Activated naive CD4-positive, alpha-beta T cell (primary cell): ENCODE results near the gene CCDC27.

Experiments
- DNase-seq, 4 experiments: peaks; one replicate each; lab custom pipeline; 2025; lab: John Stamatoyannopoulos, UW

CCDC27 gene

DNA sequence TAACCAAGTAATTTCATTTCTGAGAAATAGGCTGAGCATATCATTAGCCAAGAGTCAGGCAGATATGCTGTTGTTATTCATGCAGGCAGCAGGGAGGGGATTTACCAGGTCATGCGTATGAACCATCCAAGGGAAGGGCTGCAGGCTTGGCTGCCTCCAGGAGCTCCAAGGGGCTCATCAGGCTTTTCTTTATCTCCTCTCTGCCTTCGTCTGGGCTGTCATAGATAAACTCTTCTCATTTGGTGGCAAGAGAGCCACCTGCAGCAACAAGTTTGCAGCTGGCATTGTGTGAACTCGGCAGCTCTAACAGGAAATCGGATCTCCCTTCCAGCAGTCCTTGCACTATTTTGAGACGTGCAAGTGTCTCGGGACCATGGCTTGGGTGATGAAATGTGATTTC lies 7.5 kb downstream of the CCDC27 start:
- DNase-seq, result no peak

DNA sequence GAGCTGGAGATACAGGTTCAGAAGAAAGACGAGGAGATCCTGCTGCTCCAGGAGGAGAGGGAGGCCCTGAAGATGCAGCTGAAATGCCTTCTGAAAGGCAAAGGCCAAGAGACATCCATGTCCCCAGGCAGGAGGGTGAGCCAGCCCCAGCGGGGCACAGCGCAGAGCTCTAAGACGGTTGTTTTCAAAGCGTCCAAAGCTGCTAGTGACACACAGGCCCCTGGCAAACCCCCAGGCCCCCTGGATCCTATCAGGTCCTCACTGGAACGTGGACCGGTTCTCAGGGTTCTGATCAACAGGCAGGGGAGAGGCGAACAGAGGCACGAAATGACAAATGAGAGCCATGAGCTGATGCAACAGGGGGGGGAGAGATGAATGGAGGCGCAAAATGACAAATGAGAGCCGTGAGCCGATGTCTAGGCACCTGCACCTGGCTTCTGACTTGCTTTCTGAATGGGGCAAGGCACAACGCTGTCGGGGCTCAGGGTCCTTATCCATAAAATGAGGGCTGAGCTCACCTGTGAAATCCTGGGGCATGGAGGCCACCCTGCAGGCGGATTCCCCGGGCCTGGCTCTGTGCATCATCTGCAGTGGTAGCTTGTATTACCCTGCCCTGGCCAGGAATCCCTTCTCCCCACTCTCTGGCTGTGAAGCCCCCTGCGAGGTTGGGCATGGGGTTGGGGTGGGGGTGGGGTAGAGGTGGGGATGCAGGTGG lies 9.2 kb downstream of the CCDC27 start:
- DNase-seq, result no peak

DNA sequence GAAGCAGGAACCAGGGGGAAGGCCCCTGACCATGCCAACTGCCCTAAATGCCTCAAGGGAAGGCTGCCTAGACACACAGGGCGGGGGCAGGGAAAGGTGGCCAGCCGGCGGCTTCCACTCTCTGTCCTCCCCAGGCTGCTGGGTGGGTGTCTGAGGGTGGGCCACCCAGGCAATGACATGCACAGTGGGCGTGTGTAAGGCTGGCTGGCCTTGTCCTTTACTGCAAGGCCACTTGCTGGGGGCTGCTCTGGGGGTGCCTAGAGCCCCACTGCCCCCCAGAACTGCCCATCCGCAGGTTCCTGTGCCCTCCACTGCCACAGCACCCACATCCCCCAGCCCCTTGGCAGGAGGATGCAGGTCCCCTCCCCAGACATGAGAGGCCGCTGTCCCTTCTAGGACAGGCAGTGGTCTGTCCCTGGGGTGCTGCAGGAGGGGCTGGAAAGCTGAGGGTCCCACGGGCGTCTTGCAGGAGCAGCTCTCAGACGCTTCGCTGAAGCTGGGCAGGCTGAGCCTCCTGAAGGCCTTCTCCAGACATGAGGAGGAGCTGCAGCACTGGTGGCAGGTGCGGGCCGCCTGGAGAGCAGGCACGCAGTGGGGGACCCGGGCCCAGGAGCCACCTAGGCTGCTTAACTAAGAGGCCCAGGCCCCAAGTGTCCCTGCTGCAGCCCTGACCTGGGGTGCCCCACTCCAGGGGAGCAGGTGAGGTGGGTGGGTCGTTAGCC lies 10.1 kb downstream of the CCDC27 start:
- DNase-seq, result no peak

DNA sequence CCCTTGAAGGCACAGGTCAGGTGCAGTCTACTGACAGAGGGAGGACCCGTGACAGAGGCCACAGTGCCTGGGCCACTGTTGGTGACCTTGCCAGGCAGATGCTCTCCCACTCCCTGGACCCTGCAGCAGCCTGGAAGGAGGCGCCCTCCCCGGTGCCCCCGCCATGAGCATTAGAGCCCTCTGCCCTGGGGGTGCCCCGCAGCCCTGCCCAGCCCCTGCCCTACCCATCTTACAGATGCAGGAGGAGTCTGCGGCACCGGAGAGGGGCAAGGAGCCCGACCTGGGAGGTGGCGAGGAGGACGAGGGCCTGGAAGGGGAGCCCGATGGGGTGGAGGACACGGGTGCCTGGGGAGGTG lies 10.6 kb downstream of the CCDC27 start:
- DNase-seq, result no peak

DNA sequence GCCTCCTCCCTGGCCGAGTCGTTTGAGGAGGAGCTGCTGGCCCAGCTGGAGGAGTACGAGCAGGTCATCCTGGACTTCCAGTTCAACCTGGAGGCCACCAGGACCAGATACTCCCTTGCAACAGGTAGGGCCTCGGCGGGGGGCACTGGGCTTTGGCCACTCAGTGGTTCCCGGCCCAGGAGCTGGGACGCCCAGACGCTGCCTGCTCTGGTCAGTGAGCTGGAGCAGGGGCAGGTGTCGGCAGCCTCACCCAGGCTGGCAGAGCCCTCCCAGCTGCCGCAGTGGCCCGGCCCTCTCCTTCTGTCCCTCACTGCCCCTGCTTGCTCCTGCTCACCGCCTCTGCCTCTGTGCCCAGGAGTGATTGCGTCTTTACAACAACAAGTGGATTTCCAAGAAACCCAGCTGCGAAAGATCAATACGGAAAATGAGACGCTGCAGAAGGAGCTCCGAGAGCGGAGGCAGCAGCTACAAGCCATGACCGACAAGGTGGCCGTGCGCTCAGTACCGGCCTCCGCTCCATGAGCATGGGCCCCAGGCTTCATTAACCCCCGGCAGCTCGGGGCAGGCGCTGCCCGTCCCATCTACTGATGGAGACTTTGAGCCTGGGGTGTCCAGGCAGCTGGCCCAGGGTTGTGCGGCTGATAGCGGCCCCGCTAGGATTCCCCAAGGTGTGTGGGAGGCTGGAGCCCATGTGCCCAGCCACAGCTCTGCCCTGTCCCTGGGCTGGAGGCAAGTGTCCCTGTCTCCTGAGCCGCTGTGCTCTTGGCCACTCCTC lies 11.3 kb downstream of the CCDC27 start:
- no peak for DNase-seq

DNA sequence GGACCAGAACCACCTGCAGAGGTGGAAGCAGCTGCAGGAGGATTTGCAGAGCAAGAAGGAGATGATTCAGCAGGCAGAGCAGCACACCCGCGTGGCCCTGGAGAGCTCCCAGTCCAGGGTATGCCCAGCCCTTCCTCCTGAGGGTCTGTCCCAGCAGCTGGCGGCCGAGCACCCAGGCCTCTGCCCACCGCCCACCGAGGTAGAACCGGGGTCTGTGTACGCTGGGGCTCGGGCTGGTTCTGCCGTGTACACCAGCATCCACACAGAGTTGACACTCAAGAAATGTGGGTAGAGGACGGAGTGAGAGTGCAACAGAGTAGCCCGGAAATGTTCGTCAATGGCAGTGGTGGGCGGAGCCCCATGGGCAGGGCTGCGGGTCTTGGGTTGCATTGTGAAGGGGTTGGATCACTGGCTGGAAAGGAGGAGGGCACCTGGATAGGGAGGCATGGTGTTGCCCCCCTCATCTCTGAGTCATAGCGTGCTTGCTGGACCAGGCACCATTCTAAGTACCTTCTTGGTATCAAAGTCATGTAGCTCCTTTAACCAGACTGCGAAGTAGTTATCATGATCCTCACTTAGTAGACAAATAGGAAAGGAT lies 15.2 kb downstream of the CCDC27 start:
- DNase-seq, result no peak

DNA sequence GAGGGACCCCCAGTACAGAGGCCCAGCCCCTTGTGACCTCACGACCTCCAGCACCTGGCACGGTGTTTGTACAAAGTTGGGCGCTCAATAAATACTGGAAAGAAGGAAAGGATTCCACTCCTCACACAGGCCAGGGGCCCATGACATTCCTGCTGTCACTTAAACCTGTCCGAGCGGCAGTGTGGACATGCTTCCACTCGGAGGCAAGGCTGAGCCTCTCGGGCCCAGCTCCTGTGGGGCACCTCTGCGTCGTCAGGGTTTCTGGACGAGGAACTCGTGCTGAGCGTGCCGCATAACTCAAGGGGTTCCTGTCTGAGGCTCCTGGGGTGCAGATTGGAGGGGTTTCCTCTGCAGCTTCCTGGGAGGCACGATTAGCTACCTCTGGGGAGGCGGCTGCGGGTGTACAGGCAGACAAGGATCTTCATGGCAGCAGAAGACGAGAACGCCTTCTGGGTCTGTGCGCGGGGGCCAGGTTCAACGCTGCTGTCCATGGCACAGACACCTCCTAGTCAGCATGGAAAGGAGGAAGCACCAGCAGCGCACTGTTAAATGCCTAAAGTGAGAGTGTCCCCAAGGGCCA lies 16.7 kb downstream of the CCDC27 start:
- no peak for DNase-seq

DNA sequence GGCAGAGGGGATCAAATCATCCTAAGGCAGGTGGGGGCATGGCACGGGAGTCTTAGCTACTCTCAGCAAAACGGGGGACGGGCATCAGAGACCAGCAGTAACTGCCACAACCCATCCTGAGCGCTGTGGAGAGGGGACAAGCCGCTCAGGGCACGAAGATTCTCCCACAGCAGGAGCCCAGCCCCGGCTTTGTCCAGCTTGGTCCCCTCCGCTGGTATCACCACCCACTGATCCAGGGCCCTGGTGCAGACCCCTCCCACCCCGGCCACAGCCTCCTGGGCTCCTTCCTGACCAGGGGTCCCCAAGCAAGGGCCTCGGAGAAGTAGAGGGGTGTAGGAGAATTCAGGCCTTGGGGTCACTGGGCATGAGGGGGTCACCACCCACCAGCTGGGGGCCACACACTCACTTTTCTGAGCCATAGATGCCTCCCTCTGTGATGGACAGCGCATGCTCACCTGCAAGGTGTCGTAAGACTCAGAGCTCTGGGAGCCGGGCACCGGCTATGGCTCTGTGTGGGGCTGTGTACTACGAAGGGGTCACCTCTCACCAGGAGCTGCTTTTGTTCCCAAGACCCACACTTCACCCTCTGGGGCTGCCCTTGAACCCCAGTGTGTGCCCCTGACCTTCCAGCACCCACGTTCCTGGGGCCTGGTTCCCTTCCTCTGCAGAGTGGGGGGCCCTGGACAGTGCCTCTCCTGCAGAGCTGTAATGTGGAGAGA lies 18.0 kb downstream of the CCDC27 start:
- no peak for DNase-seq

DNA sequence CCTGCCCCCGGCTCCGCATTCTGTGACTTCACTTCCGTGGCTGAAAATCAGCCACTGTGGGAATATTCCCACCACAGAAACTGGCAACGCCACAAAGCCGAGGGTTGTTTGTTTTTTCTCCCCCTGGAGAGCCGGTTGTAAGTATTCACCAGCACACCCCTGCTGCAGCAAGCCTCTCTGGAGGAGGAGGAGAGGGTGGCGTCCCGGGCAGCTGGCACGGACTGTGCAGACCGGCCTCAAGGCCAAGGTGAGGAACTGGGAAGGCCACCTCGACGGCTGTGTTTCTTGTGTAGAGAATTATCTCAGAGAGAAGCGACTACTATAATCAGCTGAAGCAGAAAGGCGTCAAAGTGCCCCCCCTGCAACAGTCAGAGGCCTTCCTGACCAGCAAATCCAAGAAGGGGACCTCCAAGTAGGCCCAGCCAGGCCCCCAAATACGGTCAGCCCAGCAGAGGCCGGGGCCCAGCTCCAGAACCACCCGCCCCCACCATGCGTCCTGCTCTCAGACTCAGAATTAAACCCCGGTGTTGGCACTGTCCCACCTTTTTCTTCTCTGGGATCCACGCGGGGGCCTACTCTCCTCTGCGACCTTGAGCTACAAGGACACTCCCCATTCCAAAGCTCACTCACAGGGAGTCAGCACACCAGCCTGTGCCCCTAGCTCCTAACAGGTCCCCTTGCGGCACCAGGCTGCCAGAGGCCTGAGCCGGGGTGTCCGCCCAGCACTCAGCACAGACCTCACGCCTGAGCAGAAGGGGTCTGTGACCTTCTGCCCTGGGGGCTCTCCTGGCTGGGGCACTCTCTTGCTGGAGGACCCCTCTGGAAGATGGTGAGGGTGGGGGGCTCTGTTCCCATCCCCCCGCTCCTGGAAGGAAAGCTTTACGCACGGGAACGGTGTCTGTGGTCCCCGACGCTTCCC lies 19.1 kb downstream of the CCDC27 start:
- no peak for DNase-seq

DNA sequence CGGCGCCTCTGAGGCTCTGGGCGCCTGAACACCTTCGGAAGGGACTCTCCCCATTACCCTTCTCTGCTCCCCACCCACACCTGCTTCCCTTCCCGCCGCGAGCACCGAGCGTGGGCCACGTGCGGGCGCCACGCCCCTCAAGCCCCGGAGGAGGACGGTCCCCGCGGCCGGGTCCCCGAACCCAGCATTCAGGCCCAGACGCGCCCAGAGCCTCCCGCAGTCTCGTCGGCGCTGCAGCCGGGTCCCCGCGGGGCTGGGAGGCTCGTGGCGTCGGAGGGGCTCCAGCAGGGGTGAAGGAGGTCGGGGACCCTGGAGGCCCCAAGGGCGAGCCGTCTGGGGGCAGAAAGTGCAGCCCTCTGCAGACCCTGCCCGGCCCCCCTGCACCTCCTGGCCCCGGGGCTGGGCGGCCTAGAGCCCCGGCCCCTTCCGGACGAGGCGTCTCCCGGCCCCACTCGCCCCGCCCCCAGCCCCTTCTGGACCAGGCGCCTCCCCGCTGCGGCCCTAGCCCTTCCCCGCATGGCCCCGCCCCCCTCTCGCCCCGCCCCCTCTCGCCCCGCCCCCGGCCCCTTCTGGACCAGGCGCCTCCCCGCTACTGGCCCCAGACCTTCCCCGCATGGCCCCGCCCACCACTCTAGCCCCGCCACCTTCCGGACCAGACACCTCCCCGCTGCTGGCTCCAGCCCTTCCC lies 19.9 kb downstream of the CCDC27 start:
- DNase-seq, result peak; percentile 54 to 86 (median 80)

DNA sequence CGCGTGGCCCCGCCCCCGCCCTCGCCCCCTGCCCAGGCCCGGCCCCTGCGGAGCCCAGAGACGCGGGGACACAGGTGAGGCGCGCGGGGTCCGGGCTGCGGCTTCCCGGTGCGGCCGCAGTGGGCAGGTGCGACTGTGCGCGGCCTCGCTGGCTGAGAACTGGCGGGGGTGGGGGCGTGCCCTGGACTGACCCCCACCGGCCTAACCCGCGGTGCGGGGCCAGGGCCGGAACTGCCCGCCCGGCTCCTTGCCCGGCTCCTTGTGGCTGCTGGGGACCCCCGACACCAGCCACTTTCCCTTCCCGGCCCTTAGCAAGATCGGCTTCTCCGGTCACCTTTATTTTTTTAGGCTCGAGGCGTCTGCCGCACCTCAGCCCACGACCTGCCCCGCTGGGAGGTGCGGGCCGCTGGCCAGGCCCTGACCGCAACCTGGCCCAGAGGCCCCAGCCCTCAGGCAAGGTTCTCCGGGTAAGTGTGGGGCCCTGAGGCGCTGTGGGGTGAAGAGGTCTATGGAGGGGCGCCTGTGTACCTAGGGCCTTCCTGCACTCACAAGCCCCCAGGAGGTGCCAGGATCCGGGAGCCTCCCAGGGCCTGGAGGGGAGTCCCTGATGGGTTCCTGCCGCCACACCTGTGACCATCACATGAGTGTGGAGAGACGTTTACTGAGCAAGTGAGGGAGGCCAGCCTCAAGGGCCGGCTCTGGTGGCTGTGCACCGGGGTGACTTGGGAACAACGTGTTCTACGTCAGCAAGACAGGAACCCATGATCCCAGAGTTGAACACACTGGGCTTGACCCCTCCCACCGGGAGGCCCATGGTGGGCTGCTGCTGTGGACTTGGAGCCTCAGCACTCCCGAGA lies 20.7 kb downstream of the CCDC27 start, which contains the start of gene SMIM1:
Gene SMIM1, plus strand, starts transcription at position 35 of the 857 bp plus-strand sequence. CDS start 2,625 bp downstream, outside the sequence.
- no peak for DNase-seq

DNA sequence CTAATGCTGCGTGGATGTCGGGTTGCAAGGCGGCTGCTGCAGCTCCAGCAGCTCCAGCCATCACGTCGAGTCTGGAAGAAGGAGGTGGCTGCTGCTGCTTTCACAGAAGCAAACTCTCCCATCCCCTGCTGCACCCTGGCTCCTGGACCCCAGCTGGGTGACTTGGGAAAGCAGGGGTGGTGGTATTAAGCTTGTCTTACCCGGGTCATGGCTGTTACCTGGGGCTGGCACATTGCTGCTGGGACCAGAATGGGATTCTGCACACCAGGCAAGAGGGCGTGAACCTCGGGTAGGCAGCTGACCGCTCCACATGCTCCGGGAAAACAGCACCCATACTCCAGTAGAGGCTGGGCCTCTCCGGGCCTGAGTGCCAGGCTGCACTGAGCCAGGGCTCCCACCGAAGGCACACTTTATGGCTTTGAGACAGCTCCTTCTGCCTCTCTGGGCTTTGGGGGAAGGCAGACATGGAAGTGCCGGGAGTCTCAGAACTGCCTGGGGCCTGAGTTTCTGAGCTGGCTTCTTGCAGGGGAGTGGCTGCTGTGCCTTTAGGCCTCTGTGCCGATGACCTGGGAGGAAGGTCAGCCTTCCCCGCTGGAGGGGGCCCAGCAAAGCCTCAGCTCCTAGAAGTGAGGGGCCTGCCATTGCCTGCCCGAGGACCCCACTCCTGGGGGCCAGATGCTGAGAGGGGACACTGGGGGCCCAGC lies 21.5 kb downstream of the CCDC27 start:
- no peak for DNase-seq

DNA sequence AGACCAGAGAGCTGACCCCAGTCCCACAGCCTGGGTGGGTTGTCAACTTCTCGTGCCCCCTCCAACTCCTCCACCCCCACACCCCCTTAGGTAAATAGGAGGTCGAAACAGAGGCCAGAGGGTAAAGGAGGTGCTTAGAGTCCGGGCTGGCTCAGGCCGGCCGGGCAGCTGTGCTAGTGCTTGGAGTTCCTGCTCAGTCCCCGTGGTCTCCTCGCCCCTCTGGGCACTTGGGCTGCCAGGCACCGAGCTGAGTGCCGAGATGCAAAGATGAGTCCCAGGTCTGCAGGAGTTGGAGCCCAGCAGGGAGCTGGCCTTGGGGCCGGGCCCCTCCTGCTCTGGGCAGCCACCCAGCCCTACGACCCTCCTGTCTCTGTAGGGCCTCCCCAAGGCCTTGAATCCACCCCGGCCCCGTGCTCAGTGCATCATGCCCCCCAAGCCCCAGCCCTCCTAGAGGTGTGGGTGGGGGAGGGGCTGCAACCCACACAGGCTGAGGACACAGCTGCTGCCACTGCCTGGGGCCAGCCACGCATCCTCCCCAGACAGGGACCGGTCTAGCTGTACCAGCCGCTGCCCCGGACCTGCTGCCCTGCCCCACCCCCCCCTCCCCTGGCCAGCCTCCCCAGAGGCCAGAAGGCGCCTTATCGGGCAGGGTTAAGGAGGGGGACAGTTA lies 22.2 kb downstream of the CCDC27 start:
- no peak for DNase-seq

DNA sequence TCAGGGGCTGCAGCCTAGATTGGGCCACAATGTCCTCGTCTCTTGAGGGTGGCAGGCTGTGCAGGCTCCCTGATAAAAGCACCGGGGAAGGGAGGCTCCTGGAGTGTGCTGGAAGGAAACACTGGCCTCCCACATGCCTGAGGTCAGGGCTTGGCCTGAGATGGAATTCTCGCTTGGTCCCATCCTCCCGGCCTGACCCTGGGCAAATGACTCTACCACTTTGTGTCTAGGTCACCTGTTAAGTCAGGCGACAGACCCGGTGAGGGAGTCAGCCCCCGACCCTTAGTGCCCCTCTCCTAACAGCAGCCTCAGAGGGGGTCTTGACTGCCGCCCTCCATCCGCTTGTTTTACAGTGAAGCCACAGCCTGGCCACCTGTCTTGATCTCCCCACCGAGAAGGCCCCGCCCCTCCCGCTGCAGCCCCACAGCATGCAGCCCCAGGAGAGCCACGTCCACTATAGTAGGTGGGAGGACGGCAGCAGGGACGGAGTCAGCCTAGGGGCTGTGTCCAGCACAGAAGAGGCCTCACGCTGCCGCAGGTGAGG lies 22.8 kb downstream of the CCDC27 start:
- no peak for DNase-seq

DNA sequence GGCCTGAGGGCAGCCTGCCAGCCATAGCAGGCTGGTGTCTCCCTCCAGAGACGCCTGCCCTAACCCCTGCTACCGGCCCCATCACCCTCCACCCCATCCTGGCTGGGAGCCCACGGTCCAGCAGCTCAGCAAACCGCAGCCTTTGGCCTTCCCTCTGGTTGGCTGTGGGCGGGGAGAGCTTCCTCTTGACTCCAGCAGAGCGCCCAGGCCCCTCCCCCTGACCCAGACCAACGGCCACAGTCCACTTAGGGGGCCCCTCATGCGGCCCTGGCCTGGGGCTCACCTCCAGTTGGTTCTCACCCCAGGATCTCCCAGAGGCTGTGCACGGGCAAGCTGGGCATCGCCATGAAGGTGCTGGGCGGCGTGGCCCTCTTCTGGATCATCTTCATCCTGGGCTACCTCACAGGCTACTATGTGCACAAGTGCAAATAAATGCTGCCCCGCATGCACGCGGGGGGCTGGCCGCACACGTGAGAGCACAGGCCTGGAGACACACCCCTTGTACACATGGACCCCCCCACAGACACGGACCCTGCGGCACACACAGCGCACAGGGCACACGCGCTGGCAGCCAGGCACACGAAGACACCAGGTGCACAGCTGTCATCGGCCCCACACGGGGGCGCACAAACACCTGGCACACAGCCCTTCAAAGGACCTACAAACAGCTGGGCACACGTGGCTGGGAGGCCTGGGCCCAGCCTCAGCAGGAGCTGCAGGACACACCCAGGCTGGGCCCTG lies 23.4 kb downstream of the CCDC27 start:
- peak in 2 of 4 experiments; percentile 12 to 31 for DNase-seq

DNA sequence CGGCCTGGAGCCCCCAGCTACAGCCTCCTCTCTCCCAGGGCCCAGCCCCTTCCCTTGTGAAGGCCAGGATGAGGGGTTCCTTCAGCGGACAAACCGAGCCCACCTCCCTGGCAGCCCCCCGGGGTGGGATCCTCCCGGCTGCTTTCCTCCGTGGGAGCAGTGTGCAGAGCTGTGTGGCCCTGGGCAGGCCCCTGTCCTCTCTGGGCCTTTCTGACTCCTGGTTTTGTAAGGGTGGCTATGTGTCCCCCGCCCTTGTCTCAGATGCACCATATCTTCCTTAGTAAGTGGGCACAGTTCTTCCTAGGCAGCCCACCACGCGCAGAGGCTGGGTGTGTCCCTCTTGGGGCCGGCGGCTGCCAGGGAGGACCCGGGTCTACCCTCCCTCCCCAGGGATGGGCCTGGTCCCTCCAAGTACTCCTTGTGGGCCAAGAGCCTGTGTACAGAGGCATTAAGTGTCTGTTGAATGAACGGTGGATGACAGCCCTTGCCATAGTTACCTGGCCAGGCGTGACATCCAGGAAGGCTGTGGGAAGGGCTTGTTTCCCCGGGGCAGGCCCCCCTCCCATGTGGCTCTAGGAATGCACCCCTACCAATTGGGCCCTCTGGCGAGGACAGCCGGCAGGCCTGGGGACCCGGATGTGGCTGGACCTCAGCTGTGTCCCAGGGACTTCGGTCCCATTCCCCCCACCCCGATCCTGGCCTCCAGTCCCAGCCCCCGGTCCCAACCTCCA lies 24.1 kb downstream of the CCDC27 start:
- DNase-seq, result no peak
